Measurements from ENCODE around the gene SORBS1. TPM values are rescaled to one million over a fixed set of nuclear protein-coding genes. Genes with fewer than 3 reads are reported as not detected.

Gene SORBS1
- 0.16 and 0.39 TPM in 2 replicates for total RNA-seq

GRCh38 chr10:95561177-95561863 is at the start of gene SORBS1:
Gene SORBS1, minus strand, starts transcription at chr10:95561371. Its CDS starts 120,236 bp downstream, at chr10:95441135.

DNA sequence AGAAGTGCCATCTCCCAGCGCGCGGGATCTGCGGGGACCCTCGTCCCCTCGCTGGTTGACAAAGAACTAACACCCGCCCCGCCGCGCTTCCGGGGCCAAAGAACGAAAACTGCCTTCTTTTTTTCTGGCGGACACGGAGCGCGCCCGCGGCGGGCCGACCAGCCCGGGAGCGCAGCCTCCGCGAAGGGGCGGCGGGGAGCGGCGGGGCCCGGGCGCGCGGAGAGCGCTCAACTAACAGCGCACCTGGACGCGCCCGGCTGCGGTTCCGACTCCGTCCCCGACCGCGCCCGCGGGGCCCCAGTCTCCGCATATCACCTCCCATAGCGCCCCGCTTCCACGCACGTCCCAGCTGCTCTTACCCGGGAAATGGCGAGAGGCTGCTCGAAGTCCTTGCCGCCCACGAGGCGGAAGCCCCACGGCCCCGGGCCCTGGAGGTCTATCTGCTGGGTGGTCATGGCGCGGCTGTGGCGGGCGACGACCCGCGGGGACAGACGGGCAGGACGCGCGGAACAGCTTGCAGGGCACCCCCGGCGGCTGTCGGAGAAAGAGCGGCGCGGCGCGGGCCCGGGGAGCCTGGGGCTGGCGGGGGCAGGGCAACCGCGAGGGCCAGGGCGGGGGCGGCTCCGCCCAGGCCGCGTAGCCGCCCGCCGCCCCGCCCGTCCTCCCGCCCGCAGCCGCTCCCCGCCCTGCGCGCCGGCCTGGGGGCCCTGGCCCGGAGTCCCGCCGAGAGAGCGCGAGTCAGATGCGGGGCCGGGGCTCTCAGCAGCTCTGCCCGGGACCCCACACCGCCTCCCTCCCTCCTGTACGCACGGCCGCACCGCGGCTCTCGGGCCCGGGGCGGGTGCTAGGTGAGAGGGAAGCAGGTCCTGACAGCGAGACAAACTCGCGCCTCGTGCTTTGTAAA is 270.5 kb downstream of the SORBS1 start, which contains the start of gene PDLIM1:
TSS of gene PDLIM1 (minus strand) at position 543 of the 904 bp plus-strand sequence. CDS start at position 455, 88 bp downstream.

Other genes starting within 250 kb of the SORBS1 start
- 49.2 and 97.2 TPM in 2 replicates for gene ALDH18A1, start 95.3 kb upstream of the SORBS1 start, total RNA-seq
- 29.5 and 36.6 TPM in 2 replicates for gene TCTN3, start 132.6 kb upstream of the SORBS1 start, total RNA-seq
- 0.52 and 5.2 TPM in 2 replicates for gene ENTPD1, start 194.8 kb upstream of the SORBS1 start, total RNA-seq

Measured in epithelial cell of alveolus of lung (primary cell).